SK-N-SH (cell line): ENCODE data around the gene LILRB5.

Source experiments
- MAX ChIP-seq: IDR thresholded peaks from 2 replicates; pipeline ENCODE4 v1.4.0; 2012; ENCODE audit warnings: low read depth
- RAD21 ChIP-seq: IDR thresholded peaks from 2 replicates; pipeline ENCODE4 v1.6.1; 2012; ENCODE audit warnings: mild to moderate bottlenecking, low read length

GRCh38 chr19:54253331-54254194 lies 3.5 kb downstream of the LILRB5 start:
- TF ChIP-seq MAX: no peak
- TF ChIP-seq RAD21: no peak
